AG04450 (cell line): ENCODE measurements around the gene GPR132. TPM values are rescaled to one million over a fixed set of nuclear protein-coding genes. Genes with fewer than 3 reads are reported as not detected.

Source experiments
- CTCF ChIA-PET: fragments of 300-600, 350-600 bp; formaldehyde crosslinking; extraction: SDS; loops from one replicate; lab custom pipeline; 2022; ENCODE audit warnings: antibody characterized with exemption, inconsistent platforms; lab: Charles Lee
- POLR2A ChIA-PET: fragments of 350-600 bp; formaldehyde crosslinking; extraction: SDS; loops from one replicate; lab custom pipeline; 2021; ENCODE audit warnings: antibody characterized with exemption, inconsistent platforms; lab: Yijun Ruan, JAX
- DNase-seq: peaks from one replicate; pipeline ENCODE4 v3.0.0-alpha.2; 2011; ENCODE audit warnings: low read depth, low spot score
- H3K27ac ChIP-seq: one replicate; pipeline ENCODE4 v1.5.1; 2012; ENCODE audit warnings: low read depth, low read length, control low read depth
- H3K27me3 ChIP-seq: one replicate; pipeline ENCODE4 v1.6.0; 2012; ENCODE audit warnings: low read length; ENCODE audit not compliant: control insufficient read depth, insufficient read depth
- H3K4me3 ChIP-seq: 2 replicates; pipeline ENCODE4 v1.5.1; 2011; ENCODE audit warnings: mild to moderate bottlenecking, low read depth, low read length, control low read depth
- H3K9me3 ChIP-seq: 2 replicates; pipeline ENCODE4 v1.5.1; 2012; ENCODE audit warnings: low read length; ENCODE audit not compliant: control insufficient read depth, insufficient read depth
- polyA plus RNA-seq: library from polyadenylated mRNA; depleted of rRNA; stranded (reverse); fragments of >200 nt; gene quantifications from 2 replicates; pipeline ENCODE4 v1.2.3, GENCODE V29; 2011
- TF ChIP-seq, protein P1 (sequence below): IDR thresholded peaks from 2 replicates; pipeline ENCODE4 v1.5.1; 2011; ENCODE audit warnings: low read depth, low read length, control low read depth, inconsistent platforms

The GPR132 gene
- polyA plus RNA-seq, 1 experiment, result 0.07 TPM

- H3K4me3 ChIP-seq, result no peak overlapping the region
- ChIA-PET CTCF (interaction anchor here (1.0 to 1.4 kb wide), 2 partner anchors 9 to 10 kb away, joined by 3 to 4 read pairs; no protein-coding TSS in a partner anchor), POLR2A (no interaction called here)
- H3K27ac ChIP-seq, result no peak overlapping the region
- no peak for DNase-seq
- H3K27me3 ChIP-seq, result peaks cover 12% of the 10 kb centered on the region
- TF ChIP-seq, protein P1, sequence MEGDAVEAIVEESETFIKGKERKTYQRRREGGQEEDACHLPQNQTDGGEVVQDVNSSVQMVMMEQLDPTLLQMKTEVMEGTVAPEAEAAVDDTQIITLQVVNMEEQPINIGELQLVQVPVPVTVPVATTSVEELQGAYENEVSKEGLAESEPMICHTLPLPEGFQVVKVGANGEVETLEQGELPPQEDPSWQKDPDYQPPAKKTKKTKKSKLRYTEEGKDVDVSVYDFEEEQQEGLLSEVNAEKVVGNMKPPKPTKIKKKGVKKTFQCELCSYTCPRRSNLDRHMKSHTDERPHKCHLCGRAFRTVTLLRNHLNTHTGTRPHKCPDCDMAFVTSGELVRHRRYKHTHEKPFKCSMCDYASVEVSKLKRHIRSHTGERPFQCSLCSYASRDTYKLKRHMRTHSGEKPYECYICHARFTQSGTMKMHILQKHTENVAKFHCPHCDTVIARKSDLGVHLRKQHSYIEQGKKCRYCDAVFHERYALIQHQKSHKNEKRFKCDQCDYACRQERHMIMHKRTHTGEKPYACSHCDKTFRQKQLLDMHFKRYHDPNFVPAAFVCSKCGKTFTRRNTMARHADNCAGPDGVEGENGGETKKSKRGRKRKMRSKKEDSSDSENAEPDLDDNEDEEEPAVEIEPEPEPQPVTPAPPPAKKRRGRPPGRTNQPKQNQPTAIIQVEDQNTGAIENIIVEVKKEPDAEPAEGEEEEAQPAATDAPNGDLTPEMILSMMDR, result no peak
- peaks cover 5% of the 10 kb centered on the region; the same call in 1 of the 2 replicates for H3K9me3 ChIP-seq
Measured at GRCh38 chr14:105055334-105055733, 9.9 kb downstream of the GPR132 start.

GRCh38 chr14:105053996-105054395 is 11.2 kb downstream of the GPR132 start:
- ChIA-PET CTCF (interaction anchor here (0.9 kb wide), 1 partner anchor 9 kb away, joined by 4 read pairs; no protein-coding TSS in a partner anchor), POLR2A (no interaction called here)
- no peak for DNase-seq

GRCh38 chr14:105053421-105053820 is 11.8 kb downstream of the GPR132 start:
- POLR2A ChIA-PET, result no interaction called here
- Histone ChIP-seq H3K27me3 (peaks cover 10% of the 10 kb centered on the region), H3K9me3 (peaks cover 5% of the 10 kb centered on the region; the same call in 1 of the 2 replicates), H3K4me3 (no peak overlapping the region), H3K27ac (no peak overlapping the region)
- TF ChIP-seq, protein P1, result no peak
- CTCF ChIA-PET, result interaction anchor here (0.6 to 0.9 kb wide), 2 partner anchors 8 to 205 kb away, joined by 3 to 4 read pairs; no protein-coding TSS in a partner anchor
- DNase-seq, result no peak

More at GRCh38 chr14:105053996-105054395, 11.2 kb downstream of the GPR132 start:
- Histone ChIP-seq H3K27me3 (peaks cover 11% of the 10 kb centered on the region), H3K9me3 (peaks cover 5% of the 10 kb centered on the region; the same call in 1 of the 2 replicates), H3K27ac (no peak overlapping the region), H3K4me3 (no peak overlapping the region)
- TF ChIP-seq, protein P1, result no peak

- ChIA-PET CTCF (no interaction called here), POLR2A (no interaction called here)
- TF ChIP-seq, protein P1, result no peak
- Histone ChIP-seq H3K27ac (no peak overlapping the region), H3K27me3 (peaks cover 12% of the 10 kb centered on the region), H3K4me3 (no peak overlapping the region), H3K9me3 (peaks cover 5% of the 10 kb centered on the region; the same call in 1 of the 2 replicates)
- no peak for DNase-seq
Measured at GRCh38 chr14:105052110-105052458, 13.1 kb downstream of the GPR132 start.

DNA sequence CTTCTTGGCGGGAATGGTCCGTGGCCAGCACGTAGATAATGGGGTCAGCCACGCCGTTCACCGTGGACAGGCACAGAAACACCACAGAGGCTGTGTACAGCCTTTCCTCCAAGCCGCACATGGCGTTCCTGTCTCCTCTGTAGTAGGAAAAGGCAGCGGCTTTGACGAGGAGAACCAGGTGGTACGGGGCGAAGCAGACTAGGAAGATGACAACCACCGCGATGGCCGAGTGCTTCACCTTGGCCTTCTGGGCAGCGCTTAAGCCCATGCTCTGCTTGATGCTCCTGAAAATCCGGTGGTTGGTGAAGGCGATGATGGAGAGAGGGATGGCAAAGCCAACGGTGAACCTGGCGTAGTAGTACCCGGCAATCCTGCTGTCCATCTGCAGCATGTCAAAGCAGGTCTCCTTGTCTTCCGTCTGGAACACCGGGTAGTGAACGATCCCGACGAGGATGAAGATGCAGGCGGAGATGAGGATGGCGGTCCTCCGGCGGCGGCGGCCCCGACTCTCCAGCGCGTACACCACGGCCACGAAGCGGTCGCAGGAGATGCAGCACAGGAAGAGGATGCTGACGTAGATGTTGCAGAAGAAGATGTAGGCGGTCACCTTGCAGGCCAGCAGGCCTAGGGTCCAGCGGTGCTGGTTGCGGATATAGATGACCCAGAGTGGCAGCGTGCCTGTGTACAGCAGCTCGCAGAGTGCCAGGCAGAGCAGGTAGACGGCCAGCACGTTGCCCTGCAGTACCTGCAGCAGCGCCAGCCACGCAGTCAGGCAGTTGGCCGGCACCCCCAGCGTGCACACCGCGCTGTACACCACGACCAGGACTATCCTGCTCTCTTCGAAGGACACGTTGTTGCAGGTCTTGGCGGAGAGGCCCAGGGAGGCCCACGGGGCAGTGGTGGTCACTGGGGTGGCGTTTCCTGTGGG is 13.8 kb downstream of the GPR132 start:
- CTCF ChIA-PET, result no interaction called here
- Histone ChIP-seq H3K27me3 (peaks cover 9% of the 10 kb centered on the region), H3K4me3 (no peak overlapping the region), H3K9me3 (peaks cover 5% of the 10 kb centered on the region; the same call in 1 of the 2 replicates), H3K27ac (no peak overlapping the region)
- POLR2A ChIA-PET, result no interaction called here
- TF ChIP-seq, protein P1, result no peak
- DNase-seq, result no peak
